Measurements from ENCODE around the gene MTMR6.

The MTMR6 gene

DNA sequence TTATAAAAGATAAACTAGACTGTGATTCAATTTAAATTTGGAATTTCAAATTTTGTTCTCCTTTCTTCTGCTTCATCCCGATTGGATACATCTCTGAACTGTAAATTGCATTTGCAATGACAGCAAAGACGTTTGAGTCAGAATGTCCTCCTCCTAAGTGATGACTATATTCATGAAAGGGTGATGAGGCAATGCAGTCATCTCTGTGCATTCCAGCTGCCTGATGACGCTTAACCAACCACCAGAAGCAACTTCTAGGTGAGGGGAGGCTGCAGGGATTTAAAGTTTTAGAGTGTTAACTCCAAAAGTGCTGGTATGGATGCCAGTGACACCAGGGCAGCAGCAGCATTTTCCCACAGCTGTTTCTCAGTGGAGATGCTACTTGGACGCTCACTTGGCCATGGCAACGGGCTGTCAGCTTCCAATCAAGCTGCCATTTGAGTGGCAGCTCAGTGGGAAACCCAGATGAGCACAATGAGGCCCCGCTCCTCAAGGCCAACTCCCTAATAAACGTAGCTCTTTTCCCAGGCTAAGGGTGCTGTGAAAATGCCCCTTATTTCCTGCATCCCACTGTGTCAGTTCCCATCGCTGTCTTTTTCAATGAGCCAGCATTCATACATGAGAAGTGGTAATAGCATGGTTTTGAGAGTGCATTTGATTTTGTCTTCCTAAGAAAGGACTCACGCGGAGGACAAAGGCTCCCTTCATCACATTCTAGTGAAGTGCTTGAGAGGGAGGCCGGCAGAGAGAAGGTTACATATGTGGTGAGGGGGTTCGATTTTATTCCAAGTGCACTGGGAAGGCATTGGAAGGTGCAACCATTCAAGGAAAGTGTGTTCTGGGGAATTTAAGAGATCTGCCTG, 70.0 kb downstream of the MTMR6 start:
- no peak for DNase-seq (ENCODE audit: low read depth in 2 of 2, low spot score in 1 of 2)

DNA sequence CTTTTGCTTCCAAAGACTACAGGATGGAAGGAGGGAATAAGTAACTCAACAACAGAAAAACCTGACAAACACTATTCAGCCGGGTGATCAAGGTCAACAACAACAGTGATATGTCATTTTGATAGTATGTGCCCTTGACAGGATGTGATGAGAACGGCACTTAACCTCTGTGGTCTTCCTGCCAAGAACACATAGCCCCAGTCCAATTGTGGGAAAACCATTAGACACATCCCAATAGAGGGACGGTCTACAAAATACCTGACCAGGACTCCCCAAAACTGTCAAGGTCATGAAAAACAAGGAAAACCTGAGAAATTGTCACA, 72.1 kb downstream of the MTMR6 start:
- DNase-seq (ENCODE audit: low read depth in 2 of 2, low spot score in 1 of 2) = no peak

DNA sequence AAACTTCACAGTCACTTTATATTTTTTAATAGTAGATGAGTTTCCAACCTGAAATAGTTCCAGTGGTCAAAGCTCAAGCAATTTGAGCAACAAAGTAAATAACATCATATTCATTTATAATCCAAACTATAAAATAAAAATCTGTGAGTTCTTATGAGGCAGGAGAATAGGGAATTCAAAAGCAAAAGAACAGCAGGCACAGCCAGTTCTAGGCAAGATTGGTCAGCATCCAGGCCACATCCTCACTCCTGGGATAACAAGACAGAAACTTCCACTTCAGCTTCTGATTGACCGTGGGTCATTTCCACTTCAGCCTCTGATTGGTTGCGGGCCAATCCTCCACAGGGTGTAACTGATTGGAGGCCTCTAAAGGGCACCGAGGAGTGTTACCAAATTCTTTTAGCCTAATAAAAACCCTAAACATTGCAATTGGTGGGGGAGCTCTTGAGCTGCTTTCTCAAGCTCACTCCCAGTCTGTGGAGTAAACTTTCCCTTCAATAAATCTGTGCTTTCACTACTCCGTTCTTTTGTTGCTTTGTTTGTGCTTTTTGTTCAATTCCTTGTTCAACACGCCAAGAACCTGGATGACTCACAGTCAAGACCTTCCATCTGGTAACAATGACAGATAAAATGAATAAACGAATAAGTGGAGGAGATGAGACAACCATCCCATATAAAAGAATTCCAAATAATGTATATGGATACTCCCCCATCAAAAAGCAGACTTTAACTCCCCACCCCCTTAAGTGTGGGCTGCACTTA, 72.6 kb downstream of the MTMR6 start:
- no peak for DNase-seq (ENCODE audit: low read depth in 2 of 2, low spot score in 1 of 2)

DNA sequence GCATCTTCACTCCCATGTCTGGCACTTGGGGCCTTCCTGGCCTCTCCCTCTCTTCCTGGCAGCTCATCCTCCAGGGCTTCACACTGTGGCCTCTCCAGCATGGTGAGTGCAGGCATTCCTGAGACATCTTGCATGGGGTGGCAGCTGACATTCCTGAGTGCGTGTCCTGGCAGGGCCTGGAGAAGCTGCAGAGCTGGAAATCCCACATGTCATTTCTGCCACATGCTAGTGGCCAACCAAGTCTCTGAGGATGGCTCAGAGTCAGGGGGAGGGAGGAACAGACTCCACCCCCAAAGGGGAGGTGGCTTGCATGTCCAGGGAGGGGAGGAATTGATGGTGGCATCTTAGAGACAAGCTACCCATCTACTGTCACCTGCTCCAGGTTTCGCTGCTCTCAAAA, 73.6 kb downstream of the MTMR6 start:
- no peak for DNase-seq (ENCODE audit: low read depth in 2 of 2, low spot score in 1 of 2)

DNA sequence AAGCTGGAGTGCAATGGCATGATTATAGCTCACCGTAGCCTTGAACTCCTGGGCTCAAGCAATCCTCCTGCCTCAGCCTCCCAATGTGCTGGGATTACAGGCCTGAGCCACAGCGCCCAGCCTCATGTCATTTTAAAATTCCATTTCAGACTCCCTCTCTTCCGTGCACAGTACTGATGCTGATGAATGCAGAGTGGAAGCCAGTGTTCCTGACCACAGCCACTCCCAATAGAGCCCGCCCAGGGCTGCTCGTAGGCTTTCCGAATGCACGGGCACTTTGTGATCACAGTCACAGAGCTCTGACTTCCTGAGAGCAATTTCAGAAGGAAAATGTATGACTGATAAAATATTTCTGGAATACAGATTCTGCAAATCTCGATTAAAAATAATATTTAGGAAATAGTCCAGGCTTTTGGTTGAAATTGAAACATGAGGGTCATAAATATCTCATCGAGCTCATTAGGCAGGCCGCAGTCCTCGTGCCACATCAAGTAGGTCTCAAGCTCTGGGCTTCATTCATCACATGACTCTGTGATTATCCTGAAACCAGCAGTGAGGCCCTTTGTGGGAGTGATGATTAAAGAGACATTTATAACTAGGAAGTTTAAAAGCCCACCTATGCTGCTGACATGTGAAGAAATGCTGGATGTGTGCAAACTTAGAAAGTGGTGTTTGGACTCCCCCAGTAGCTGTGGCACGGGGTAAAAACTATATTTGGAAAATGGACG, 76.3 kb downstream of the MTMR6 start:
- DNase-seq (ENCODE audit: low read depth in 2 of 2, low spot score in 1 of 2) = no peak

DNA sequence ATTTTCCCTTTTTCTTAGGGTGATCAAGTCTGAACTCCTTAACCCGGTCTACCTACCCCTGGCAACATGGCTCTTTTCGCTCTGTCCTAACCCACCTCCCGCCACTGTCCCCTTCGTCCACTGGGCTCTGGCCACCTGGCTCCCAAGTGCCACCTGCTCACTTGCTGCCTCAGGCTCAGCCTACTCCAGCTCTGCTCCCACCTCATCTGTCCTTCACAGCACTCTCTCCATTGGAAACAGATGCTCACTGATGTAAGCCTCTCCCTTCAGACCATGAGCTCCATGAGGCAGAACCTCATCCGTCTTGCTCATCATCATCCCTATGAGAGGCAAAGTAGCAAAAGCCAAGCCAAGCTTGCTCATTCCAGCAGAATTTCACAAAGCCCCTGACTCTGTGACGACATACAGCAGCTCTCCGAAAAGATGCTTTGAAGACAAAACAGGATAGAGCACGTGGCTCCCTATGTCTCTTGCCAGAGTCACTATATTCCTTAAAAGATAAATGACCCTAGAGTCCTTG, 79.9 kb downstream of the MTMR6 start:
- DNase-seq (ENCODE audit: low read depth in 2 of 2, low spot score in 1 of 2) = no peak

DNA sequence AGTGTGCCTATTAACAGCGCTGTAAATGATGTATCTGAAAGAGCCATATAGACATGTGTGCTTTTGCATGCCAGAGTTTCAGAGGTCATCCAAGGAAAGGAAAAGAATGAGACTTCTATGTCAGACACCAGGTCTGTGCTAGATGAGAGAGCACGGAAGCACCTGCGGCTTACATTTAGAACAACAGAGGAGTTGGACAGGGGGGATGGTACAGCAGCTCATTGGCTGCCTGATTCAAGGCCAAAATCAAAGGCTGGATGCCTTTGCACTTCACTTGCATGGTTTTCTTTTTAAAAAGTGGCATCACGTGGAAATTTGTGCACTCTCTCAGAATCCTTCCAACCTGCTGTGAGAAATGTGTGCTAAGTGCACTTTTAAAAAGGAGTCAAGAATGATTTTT, 82.4 kb downstream of the MTMR6 start:
- no peak for DNase-seq (ENCODE audit: low read depth in 2 of 2, low spot score in 1 of 2)

DNA sequence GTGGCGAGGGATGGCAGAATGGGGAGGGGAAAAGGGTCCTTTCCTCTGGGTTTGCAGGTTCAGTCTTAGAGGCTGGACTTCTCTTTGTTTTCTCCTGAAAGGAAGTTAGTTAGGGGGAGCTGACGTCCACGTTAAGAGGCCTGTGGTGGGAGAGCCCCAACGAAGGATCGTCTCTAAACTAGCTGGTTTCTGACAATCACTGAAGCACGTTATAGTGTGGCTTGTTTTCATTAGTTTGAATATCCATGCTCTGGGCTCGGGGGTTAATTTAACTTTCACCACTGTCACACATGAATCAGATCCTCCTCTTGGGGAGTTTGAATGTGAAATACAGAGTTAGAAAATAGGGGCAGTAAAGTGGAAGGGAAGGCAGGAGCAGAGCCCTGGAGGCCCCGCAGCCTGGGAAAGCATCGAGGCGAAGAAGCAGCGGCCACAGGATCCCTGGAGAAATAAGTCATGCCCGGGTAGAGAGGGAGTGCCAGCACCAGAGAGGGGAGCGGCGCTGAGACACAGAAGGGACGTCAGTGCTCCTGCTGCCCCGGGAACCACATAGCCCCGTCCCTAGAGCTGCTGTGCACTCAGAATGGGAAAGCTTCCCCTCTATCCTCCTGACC, 84.1 kb downstream of the MTMR6 start:
- no peak for DNase-seq (ENCODE audit: low read depth in 2 of 2, low spot score in 1 of 2)

DNA sequence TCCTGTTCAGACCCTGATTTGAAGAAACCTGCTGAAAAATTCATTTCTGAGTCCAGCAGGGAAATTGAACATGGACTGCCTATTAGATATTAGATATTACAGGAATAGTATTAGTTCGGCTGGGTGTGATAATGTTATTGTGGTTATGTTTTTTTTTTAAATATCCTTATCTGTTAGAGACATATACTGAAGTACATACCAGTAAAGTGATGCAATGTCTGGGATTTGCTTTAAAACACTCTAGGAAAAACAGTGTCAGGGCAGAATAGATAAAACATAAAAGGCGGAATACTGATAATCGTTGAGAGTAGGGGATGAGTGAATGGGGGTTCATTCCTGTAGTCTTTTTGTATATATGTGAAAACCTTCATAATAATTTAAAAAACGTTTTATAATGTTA, 86.5 kb downstream of the MTMR6 start:
- no peak for DNase-seq (ENCODE audit: low read depth in 2 of 2, low spot score in 1 of 2)

DNA sequence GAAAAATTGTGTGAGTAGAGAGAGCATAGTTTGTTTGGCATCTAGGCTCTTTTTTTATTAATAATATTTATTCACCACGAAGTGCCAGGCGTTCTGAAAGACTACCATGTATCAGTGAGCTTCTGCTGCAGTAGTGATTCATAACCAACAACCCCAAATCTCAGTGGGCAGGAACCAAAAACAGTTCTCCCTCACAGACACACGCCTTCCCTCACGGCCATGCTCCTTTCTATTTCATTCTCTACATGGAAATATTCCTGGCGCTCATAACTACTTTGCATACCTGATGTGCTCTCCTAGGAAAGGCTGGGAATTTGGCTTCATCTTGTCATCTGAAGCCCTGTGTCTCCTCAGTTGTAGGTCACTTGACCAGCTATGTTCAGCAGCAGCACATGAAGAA, 88.6 kb downstream of the MTMR6 start:
- no peak for DNase-seq (ENCODE audit: low read depth in 2 of 2, low spot score in 1 of 2)

DNA sequence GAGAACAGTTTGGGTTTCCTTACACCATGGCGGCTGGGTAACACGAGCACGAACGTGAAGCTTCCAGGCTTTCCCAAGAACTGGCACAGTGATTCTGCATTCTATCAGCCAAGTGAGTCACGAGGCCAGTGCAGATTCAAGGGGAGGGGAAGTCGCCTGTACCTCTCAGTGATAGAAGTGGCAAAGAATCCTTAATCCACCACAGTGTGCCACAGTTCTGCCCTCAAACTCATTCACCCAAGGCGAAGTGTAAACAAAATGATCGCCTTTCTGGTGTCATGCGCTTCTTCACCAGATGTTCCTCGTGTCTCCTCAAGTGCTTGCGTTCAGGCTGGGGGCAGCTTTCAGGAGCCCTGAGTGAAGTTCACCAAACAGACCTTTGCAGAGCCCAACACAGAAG, 90.3 kb downstream of the MTMR6 start:
- DNase-seq (ENCODE audit: low read depth in 2 of 2, low spot score in 1 of 2) = no peak
